Activated naive CD4-positive, alpha-beta T cell (primary cell): ENCODE data around the gene NFKBIZ.

Experiments used
- DNase-seq, 4 experiments: peaks; one replicate each; lab custom pipeline; 2025; lab: John Stamatoyannopoulos, UW

NFKBIZ gene

DNA sequence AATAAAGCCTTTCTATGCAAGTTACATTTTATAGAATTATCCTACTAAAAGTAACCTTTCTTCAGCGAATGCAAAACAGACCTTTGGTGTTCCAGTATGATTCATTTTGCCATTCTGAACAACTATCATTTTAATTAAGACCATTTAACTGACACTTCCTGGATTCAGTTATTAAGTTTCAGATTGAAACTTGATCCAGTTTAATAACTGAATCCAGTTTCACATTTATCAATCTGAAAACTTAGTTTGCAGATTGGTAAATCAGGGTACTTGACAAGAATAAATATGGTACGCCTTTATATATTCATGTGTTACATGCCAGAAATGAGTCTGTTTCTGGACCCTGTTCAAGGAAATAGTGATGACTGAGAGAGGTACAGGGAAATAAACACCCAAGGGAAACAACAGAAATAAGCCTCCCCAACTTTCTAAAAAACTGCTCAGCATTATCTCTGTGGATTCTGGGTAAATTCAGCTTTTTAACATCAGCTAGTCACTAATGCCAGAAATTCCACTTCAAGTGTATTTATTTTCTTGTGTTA, 23.3 kb upstream of the NFKBIZ start:
- no peak for DNase-seq

DNA sequence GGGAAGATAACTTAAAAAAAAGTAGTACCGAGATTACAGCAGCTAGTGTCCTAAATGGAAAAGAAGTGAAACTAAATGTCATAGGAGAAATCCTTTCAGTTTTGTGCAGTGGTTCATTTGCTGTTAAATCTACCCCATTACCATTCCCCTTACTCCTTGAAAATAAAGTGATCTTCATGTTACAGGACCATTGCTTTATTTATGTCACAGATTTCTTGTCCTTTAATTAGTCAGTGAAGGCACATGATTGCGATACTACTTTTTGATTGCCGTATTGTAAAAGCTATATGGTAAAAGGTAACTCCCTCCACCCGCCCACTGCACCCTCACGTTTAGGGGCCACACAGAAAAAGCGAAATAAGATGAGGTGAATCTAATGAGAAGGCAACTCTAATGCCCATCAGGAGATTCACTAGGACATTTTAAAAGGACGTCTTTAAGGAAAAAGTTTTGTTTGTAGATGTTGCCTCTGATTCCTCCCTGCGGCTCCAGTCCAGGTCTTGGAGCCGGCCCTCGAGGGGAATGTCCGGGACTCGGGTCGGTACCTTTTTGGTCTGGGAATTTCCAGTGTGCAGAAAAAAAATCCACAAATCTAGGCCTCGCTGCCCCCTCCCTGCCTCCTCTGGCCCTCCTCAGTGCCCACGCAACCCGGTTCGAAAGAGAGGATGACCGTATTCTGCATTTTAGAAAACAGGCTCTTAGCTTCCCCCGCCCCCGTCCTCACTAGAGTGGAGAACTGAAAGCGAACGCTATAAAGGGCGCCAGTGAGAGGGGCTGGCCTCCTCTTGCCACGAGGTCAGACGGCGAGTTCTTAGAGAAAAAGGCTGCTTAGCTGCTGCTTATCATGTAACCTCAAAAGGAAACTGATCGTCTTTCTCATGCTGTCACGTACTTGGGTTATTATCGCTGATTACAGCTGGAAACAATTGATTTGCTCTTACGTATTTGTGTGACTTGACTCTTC, 21.8 kb upstream of the NFKBIZ start:
- DNase-seq = peak; percentile 35 to 62 (median 60)

DNA sequence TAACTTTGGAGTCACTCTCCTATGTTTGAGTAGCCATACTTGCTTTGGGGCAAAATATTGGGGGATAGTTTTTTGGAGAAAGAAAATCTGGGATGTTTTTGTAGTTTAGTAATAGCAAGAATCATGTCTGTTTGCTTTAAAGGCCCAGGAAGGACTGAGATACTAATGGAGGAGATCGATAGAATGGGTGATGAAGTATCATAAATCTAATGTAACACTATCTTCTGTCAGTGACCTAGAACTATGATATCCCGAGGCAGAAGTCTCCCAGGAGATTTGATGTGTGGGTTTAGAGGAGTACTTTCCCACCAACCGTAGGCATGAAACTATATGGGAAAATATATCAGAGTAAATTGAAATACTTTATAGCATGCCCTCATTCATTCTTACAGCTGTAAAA, 21.0 kb upstream of the NFKBIZ start:
- DNase-seq = no peak

DNA sequence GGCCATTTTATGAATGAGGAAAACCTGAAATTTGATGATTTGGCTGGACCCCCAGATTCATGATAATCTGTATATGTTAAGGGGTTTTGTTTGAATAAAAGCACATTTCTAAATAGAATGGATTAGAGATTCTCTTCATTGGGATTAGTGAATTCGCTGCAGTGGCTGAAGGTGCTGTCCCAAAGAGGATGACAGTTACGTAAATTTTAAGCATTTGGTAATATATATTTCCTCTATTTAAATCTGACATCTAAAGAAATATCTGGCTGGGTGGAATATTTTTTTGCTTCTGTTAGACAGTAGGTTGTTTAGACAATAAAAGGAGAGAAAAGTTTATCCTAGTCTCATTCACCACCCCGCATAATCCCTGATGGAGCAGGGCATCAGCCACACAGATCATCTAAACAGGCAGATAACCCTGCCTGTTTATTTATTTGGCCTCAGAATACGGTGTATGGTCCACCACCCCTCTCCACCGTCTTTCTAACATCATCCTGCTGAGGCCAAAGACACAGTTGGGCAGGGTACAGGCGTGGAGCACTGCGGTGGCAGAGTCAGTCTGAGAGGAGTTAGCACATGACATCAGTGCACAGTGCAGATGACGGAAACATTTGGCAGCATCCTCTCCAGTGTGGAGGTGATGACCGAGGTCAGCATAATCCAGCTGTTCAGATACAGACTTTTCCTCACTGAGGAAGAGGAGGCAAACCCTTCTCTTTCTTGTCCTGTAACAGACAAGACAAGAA, 20.4 kb upstream of the NFKBIZ start:
- no peak for DNase-seq

DNA sequence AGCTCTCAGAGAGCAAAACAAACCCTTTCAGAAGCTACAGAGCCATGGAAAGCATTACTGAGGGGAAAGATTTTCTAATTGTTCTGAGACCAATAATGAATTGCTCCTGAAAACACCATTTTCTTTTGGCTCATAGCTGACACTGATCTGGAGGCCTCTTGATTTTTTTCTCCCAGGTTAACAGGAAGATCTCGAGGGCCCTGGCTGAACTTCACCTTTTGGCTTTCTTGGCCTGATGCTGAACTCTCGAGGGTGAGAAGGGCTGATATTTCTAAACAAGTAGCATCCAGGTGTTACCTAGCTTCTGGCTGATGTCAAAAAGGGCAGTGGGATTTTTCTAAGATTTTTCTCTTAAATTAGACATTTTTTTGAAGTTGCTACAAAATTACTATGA, 19.9 kb upstream of the NFKBIZ start:
- no peak for DNase-seq

DNA sequence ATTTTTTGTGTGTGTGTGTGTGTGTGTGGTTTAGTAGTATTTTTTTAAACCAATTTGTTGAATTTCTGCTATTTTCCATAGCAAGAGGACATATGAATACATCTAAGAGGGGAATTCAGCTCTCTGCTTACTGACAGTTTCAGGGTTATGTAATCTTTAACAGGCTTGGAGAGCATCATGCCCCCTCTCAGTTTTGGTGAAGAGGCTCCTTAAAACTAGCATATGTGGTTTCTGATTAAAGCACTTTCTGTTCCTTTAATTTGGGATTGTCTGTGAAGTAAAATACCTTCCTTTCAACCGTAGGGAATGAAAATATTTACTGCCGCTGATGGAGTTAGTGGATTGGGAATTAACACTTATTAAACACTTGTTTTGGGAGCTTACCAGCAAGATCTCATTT, 19.4 kb upstream of the NFKBIZ start:
- DNase-seq = no peak

DNA sequence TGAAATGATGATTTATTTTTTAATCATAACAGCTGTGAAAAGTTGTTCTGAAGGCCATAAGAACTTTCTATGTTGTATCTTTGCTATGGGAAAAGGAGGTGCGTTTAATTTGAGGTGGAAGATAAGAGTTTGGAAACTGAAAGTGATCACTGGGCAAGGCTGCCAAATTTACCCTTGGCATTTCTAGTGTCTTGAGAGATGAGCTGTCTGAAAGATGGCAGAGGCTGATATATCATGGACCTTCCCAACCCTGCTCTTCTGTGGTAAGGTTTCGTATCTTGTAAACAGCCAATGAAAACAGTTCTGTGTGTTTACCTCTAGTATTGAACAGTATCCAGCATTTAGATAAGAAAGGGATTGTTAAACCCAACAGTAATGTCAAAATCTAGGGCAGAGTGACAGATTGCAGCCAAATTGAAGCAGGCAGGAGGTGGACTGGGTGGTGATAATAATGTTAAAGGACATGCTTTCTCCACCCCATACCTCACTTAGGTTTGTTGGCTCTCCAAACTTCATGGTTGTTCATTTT, 15.8 kb upstream of the NFKBIZ start:
- no peak for DNase-seq

DNA sequence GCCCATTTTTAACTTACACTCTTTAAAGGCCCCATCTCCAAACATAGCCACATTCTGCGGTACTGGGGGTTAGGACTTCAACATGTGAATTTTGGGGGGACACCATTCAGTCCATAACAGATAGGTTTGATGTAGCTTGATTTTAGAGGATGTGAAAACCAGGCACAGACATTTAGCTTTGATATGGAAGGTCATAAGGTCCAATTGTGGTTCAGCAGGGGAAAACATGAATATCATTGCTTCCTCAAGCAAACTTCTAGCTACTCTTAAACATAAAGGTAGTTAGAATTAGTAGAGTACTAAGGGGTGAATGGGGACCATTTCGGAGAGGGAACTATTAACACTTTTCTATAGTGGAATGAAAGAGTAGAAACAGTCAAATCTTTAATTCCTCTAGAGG, 13.6 kb upstream of the NFKBIZ start:
- no peak for DNase-seq

DNA sequence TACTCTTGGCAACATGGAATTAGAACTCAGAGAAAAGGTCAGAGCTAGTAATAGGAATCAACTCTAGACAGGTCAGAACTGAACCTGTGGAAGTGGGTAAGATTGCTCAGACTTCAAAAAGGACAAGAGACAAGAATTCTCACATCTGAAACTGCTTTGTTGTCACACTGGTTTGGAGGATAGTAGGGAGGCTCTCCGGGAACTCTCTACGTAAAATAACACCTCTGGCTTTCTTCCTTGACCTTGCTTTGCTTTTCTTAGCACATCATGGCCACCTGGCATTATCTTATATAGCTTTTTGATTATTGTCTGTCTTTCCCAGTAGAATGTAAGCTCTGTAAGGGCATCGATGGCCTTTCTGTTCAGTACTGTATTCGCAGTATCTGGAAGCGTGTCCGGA, 13.2 kb upstream of the NFKBIZ start:
- DNase-seq = no peak

DNA sequence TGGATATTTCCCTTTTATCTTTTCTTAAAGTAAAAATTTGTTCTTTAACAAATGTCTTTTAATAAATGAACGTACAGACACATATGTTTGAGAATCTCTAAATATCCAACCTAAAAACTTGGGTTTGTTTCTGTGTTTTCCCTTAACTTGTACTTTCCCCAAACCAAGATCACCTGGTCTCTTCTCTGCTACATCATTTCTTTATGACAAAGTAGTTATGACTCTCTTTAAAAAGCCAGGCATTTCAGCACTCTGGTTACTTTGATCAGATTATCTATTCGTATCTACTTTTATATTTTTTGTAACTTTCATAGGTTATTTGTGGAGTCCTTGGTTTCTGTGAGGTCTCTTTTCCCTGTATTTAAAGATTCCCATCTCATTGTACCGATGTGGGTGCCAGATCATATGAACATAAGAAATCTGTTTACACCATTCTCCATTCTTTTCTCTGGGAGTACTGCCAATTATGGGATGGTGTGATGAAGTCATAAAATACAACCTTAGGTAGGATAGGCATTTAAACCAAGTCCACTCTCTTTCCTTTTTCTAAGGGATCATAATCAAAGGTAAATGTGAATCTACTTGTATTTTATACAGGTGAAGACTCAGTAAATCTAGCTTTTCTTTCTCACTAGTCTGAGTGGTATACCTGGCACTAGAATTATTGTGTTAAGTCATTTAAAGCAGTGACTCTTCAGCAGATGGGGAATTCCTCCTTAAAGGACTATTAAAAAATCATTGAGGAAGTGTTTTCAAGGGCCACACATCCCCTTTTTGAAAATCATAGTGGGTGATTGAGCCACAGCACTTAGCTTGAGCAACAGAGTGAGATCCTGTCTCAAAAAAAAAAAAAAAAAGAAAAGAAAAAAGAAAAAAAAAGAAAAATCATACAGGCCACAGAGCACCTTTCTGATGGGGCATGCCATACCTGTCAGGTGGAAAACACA, 12.4 kb upstream of the NFKBIZ start:
- DNase-seq = no peak

DNA sequence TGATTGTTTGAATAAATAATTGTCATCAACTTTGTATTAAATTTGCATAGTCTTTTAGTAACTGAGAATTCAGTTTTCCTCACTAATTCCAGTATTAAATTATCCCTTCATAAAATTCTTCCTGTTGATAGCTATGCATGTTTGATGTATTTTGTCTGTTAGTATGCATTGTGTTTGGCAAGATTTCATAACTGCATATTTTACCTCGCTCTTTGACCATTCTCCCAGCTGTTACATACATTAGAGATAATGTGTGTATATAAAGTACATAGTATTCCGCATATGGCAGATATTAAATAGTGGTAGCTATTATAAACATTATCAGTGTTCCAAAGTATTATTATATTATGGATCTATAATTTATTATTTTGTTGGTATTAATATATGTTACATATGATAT, 10.6 kb upstream of the NFKBIZ start:
- DNase-seq = no peak

DNA sequence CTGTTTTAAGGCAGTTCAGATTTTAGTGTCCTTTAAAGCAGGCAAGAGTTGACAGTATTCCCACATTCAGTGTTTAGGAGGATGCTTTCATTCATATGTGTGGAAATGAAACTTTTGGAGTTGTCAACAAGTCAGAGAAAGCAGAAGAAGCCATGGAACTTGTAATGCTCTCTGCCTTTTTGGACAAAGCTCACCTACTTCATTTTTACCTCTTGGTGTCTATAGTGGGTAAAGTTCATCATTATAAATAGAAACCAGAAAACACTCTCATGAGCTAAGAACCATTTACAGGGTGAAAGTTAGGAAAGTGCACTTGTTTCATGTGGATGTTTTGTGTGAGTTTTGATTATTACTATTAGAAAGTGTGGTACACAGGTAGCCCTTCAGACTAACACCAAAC, 9.2 kb upstream of the NFKBIZ start:
- no peak for DNase-seq

DNA sequence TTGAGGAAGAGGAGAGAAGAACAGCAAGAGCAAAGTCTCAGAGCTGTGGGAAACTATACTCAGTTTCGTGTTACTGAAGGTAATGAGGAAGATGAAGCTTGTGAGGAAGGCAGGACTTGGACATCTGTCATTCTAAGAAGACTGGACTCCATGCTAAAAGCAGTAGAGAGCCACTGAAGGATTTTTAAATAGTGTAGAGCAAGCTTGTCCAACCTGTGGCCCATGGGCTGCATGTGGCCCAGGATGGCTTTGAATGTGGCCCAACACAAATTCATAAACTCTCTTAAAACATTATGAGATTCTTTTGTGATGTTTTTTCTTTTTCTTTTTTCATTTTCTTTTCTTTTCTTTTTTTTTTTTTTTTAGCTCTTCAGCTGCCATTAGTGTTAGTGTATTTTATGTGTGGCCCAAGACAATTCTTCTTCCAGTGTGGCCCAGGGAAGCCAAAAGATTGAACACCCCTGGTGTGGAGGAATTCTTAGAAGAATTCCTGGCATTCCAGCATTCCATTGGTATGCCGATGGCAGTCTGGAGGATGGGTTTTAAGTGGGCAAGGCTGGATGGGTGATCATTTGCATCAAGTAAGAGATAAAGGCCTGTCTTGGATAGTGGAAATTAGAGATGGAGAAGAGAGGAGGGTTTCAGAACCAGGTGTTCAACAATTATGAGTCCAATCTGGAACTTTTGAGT, 6.9 kb upstream of the NFKBIZ start:
- no peak for DNase-seq

DNA sequence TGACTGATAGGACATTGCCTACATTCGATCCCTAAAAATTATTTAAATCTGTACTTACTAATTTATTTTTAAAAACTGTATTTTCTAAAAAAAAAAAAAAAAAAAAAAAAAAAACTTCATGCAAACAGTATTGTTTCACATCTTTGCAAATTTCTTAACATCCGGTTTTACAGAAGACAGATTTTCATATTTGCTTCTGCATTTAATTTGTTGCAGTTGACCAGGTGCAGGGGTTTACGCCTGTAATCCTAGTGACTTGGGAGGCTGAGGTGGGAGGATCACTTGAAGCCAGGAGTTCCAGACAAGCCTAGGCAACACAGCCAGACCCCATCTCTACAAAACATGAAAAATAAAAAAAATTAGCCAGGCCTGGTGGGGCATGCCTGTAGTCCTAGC, 6.4 kb upstream of the NFKBIZ start:
- no peak for DNase-seq

DNA sequence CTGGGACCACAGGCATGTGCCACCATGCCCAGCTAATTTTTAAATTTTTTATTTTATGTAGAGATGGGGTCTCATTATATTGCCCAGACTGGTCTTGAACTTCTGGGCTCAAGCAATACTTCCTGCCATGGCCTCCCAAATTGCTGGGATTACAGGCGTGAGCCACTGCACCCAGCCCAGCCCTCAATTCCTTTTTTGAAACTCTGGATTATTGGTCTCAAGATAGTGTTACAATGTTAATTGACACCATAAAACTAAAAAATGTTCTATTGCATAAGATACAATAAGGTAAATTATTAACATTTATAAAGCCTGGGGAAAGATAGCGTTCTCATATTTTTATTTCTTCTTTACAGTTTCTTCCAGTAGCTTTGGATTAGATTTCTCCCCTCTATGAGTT, 3.9 kb upstream of the NFKBIZ start:
- DNase-seq = no peak

DNA sequence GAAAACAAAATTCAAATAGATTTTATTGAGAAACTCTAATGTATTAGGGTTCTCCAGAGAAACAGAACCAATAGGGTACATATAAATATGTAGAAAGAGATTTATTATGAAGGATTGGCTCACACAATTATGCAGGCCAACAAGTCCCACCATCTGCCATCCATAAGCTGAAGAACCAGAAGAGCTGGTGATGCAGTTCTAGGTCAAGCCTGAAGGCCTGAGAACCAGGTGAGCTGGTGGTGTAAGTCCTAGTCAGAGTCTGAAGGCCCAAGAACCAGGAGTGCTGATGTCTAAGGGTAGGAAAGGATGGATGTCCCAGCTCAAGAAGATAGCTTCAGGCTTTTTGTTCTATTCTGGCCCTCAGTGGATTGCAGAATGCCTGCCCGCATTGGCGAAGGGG, 2.6 kb upstream of the NFKBIZ start:
- DNase-seq = no peak

DNA sequence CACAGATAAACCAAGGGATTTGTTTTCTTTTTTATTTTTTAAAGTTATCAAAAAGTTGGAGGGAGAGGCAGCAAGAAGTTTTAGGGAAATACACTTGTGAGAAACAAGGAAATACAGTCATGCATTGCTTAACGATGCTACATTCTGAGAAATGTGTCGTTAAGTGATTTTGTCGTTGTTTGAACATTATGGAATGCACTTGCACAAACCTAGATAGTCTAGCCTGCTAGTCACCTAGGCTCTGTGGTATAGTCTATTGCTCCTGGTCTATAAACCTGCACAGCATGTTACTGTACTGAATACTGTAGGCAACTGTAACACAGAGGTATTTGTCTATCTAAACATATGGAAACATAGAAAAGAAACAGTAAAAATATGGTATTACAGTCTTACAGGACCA, 2.0 kb upstream of the NFKBIZ start:
- DNase-seq = no peak

DNA sequence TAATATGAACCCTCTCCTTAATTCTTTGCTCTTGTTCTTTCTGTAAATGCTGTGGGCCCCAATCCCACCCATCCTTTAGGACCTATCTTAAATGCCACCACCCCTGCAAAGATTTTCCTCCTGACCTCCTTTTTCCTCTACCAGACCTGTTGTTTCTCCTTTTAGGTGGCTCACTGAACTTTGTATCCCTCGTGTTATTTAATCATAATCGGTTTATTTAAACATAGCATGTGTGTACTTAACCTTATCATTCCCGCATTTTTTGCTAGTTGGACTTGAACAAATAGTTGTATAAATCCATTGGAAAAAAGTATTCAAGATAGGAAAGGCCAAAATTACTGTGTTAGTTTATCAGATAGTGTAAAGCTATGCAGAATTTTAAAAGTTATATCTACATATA, 988 bp upstream of the NFKBIZ start:
- no peak for DNase-seq

DNA sequence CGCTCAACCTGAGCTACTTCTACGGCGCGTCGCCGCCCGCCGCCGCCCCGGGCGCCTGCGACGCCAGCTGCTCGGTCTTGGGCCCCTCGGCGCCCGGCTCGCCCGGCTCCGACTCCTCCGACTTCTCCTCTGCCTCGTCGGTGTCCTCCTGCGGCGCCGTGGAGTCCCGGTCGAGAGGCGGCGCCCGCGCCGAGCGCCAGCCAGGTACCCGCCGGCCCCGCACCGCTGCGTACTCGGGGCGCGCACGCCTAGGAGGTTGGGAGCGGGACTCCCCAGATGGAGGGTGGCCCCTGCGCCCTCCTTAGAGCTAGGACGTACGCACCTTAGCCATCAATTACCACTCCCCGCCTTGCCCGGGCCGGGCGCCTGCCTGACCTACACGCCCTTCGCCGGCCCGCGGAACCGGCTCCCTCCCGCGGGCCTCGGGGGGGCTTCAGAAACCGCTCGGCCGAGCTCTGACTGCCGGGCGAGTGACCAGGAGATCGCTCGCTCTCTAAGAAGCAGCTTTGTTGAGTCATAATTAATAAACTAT, 466 bp downstream of the NFKBIZ start:
- DNase-seq = peak; percentile 28 to 59 (median 42)

DNA sequence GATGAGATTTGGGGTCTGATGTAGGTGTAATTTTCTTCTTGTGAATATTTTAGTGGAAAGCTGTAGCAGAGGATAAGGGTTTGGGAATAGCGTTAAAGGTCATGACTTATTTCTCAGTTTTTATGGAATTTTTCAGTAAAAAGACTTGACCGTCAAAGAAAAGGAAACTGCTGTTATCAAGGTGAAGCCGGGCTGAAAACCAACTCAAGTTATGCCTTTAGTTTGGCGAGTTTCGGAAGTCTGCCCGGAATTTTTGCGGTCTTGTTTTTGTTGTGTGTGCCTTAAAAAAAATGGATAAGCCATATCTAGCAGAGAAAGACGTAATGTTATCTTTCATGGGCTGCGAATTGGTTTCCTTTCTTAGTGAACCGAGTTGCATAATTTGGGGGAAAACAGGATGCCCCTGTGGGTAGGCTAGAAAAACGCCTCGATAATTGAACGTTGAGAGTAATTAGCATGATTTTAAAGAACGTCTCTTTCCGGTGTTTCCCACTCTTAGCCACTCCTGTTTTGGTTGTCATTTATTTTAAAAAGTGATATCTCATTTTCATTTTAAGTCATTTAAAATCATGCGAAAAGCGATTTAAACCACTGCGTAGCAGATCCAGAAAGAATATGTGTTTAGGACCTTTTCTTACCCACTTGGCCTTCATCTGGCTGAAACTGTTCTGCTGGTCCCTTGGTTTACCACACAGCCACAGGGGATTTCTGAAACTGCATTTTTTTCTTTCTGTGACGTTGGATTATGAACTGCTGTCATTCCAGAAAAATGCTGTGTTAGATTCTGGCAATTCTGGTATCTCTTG, 1.1 kb downstream of the NFKBIZ start:
- DNase-seq = peak in 3 of 4 experiments; percentile 3 to 23 (median 12)
